HEK293T (cell line): ENCODE data around the gene ACHE.

Experiments used
- BHLHE40 ChIP-seq: fragments of 450-650 bp; IDR thresholded peaks from 2 replicates; pipeline ENCODE4 v1.6.1; 2016; ENCODE audit warnings: mild to moderate bottlenecking, moderate library complexity, borderline replicate concordance
- CTBP1 ChIP-seq: fragments of 450-650 bp; IDR thresholded peaks from 2 replicates; pipeline ENCODE4 v1.6.1; 2016; ENCODE audit warnings: borderline replicate concordance
- ELF4 ChIP-seq: fragments of 450-650 bp; IDR thresholded peaks from 2 replicates; pipeline ENCODE4 v1.6.1; 2017; ENCODE audit warnings: antibody characterized with exemption
- FOXA1 ChIP-seq: fragments of 450-650 bp; IDR thresholded peaks from 2 replicates; pipeline ENCODE4 v1.6.1; 2016; ENCODE audit warnings: mild to moderate bottlenecking
- FOXK2 ChIP-seq: fragments of 450-650 bp; IDR thresholded peaks from 2 replicates; pipeline ENCODE4 v1.6.1; 2016; ENCODE audit warnings: mild to moderate bottlenecking
- FOXM1 ChIP-seq: fragments of 450-650 bp; IDR thresholded peaks from 2 replicates; pipeline ENCODE4 v1.6.1; 2017; ENCODE audit warnings: mild to moderate bottlenecking, borderline replicate concordance
- HDGF ChIP-seq: fragments of 450-650 bp; IDR thresholded peaks from 2 replicates; pipeline ENCODE4 v1.6.1; 2017; ENCODE audit warnings: antibody characterized with exemption, borderline replicate concordance
- PKNOX1 ChIP-seq: fragments of 450-650 bp; IDR thresholded peaks from 2 replicates; pipeline ENCODE4 v1.6.1; 2016
- SP1 ChIP-seq: fragments of 450-650 bp; IDR thresholded peaks from 2 replicates; pipeline ENCODE4 v1.6.1; 2017
- SUZ12 ChIP-seq: fragments of 450-650 bp; IDR thresholded peaks from 2 replicates; pipeline ENCODE4 v1.6.1; 2016; ENCODE audit warnings: mild to moderate bottlenecking
- TARDBP ChIP-seq: fragments of 450-650 bp; IDR thresholded peaks from 2 replicates; pipeline ENCODE4 v1.6.1; 2016
- ZNF384 ChIP-seq: fragments of 450-650 bp; IDR thresholded peaks from 2 replicates; pipeline ENCODE4 v1.6.1; 2016

GRCh38 chr7:100891568-100892247 lies 4.0 kb downstream of the ACHE start:
- TF ChIP-seq FOXK2 (no peak), TARDBP (no peak), SUZ12 (no peak), FOXA1 (no peak), SP1 (no peak), CTBP1 (no peak), ELF4 (no peak), HDGF (no peak), FOXM1 (no peak), BHLHE40 (no peak), PKNOX1 (no peak), ZNF384 (no peak)
